GM21717 (cell line): ENCODE results near the gene SCNM1.
"Not testable (repeated sequence)": the region's sequence is repeated elsewhere in the genome, so short reads cannot be mapped to it uniquely, and the experiment has no call there.

ENCODE experiments used
- ATAC-seq: cut with Tn5 transposase; IDR thresholded peaks from one replicate; pipeline ENCODE4 v1.9.1; 2021; ENCODE audit warnings: mild to moderate bottlenecking, moderate library complexity; ENCODE audit not compliant: unreplicated experiment

The SCNM1 gene

DNA sequence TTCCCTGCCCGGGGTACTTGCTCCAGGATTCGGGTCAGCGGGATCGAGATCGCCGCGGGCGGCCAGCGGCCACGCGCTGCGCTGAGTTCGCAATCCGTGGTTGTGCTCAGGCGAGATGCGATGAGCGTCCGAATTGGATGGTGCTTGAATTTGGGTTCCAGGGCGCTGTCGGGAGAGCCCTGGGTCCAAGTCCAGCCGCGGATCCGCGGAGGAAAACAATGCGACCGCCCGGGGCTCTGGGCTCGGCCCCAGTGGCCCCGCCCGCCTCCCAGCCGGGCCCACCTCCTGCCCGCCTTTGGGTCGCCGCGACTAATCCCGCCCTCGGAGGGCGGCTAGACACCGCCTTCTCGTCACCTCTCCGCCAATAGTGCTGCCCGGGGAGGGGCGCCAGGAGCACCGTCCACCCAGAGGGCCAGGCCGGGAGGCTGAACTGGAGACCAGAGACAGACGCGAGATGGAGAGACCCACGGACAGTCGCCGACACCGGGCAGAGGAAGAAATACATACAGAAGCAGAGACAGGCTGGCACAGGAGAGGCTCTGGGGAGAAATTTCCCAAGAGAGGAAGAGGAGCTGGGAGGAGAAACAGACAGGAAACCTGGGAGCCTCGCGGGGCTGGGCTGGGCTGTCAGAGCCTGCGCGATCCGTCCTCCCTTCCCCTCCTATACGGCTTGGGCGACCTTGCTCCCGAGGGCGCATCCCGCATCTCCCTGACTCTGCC is 19.4 kb upstream of the SCNM1 start, which contains the start of gene SEMA6C:
Gene SEMA6C (minus strand): TSS at position 220 of the 720 bp plus-strand sequence. CDS start 4,010 bp downstream, outside the sequence.
- peak; percentile 94 for ATAC-seq

DNA sequence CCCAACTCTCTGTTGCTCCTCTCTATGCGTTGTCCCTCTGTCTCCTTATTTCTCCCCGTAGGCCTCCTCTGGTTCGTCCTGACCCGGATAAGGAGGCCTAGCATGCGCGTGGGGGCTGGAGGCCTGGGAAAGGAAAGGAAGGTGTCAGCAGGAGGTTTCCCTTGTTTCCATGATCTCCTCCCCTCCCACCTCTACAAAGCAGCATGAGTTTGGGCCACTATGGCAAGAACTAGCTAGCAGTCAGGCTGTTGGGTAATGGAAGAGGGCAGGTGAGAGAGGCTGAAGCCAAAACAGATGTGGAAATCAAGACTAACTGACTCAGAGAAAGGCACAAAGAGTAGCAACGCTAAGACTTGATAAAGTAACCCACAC is 18.8 kb upstream of the SCNM1 start:
- no peak for ATAC-seq

DNA sequence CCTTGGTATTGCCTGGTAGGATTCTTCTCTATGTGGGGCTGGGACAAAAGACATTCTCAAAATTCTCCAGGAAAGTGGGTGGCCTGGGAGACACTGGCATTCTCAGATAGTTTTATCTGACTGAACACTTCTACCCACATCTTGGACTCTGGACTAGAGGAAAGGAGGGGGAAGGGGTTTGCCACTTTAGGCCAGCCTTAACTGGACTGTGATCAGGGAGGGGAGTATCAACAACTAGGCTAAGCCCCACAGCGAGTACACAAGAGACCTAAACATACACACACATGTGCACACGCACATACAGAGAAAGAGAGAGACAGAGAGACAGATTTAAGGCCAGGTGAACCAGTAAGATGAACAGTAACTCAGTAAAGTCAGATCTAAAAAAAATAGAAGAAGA is 18.3 kb upstream of the SCNM1 start:
- no peak for ATAC-seq

DNA sequence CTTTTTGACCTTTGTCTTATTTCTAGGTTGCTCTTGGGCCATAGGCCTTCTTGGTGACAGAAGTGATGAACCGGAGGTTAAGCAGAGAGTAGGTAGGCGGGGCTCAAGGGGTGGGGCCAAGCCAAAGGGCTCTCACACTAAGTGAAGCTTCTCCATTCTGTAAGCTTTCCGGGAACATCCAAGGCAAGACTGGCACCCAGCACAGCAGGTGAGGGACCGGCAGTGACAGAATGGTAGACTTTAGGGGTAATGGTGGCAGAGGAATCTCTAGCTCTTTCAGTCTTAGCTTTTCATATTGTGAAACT is 9.5 kb upstream of the SCNM1 start, which contains the start of gene TNFAIP8L2:
Gene TNFAIP8L2 (plus strand): TSS at position 135 of the 305 bp plus-strand sequence. CDS start 2,049 bp downstream, outside the sequence.
- peak; percentile 62 for ATAC-seq

DNA sequence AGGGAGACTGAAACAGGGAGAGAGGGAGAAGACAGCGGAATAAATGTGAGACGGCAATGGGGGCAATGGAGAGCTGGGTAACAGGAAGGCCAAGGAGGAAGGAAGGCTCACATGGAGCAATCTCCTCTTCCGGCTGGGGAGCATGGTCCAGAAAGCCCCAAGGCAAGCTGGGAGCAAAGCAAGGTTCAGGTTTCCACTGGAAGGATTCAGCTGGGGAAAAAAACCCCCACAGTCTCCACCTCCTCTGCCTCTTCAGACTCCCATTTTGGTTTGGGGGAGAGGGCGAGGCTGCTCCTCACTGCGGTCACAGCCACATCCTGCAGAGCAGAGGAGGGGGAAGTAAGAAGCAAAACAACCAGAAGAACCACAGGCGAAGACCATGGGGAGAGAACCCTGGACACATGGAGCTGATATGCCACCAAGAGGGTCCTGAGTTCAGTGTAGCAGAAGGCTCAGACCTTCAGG is 8.8 kb upstream of the SCNM1 start:
- ATAC-seq, result no peak

DNA sequence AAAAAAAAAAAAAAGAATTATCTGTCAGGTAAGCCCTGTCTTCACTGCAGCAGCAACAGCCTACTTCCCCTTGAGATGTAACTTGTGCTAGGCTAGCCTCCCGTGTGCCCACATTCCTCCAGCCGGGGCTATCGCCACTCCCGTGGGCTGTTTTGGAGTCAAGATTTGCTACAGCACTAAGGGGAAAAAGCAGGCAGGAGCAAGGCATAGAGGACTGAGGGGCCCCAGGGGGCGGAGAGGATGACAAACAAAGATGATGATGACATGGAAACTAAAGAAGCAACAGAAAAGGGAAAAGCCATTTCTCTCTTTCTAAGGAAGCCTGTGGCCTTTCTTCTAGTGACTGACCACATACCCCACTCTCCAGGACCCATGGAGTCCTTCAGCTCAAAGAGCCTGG is 7.6 kb upstream of the SCNM1 start:
- ATAC-seq, result no peak

DNA sequence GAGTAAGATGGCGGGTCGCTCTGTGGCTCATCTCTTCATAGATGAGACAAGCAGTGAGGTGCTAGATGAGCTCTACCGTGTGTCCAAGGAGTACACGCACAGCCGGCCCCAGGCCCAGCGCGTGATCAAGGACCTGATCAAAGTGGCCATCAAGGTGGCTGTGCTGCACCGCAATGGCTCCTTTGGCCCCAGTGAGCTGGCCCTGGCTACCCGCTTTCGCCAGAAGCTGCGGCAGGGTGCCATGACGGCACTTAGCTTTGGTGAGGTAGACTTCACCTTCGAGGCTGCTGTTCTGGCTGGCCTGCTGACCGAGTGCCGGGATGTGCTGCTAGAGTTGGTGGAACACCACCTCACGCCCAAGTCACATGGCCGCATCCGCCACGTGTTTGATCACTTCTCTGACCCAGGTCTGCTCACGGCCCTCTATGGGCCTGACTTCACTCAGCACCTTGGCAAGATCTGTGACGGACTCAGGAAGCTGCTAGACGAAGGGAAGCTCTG is 7.1 kb upstream of the SCNM1 start:
- ATAC-seq, result no peak

DNA sequence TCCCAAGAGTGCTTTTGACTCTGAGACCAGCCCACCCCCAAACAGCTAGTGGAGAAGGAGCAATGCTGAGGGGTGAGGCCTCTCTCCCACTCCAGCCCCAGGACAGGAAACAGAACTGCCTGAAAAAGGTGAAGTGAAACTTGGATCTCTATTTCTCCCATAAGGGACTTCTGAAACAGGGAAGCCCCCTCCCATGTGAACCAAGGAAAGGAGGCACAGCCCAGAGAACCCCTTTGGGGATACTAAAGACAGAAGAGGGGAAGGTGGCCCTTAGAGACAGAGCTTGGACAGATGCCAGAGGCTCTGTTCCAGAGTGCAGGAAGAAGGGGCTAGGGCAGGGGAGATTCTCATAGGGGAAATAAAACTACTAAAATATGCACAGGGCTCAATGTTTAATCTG is 6.6 kb upstream of the SCNM1 start:
- ATAC-seq, result no peak

DNA sequence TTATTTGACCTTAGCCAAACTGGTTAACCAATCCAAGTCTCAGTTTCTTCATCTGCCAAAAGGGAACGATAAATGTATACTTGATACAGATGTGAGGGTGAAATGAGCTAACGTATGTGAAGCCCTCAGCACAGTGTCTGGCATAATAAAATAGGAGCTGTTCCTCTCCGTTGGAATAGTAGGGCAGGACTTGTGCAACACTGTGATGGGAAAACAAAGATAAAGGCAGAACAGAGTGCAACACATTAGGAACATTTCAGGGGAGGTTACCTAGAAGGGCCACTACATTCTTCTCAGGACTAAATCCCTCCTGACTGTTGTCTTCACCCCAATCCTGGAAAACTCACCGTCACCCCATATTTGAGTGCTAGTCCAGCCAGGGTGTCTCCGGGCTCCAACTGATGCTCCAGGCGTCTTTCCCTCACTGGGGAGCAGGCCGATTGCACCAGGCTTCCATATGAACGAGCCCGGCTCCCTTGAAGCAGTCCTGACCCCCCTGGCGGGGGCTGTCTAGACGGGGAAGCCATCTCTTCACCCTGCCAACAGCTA is 1.1 kb upstream of the SCNM1 start:
- no peak for ATAC-seq

DNA sequence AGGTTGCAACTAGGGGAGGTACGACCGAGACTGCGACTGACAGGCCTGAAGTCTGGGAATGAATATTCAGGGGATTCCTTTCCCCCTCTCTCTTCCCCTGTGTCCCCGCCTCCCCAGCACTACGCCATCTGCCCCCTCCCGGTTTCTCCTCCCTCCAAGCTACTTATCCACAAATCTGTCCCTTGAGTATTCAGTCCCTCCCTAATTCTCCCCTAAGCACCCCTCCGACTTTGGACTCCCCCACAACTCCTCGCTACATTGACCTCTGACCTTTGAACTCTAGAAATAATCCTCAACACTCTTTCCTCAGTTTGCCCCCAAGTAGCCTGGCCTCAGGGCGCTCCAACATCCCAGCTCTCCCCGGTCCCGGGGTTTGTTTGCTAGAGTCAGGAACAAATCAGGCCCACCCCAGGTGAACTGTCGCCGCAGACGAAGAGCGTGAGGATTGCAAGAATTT is 635 bp upstream of the SCNM1 start:
- no peak for ATAC-seq

DNA sequence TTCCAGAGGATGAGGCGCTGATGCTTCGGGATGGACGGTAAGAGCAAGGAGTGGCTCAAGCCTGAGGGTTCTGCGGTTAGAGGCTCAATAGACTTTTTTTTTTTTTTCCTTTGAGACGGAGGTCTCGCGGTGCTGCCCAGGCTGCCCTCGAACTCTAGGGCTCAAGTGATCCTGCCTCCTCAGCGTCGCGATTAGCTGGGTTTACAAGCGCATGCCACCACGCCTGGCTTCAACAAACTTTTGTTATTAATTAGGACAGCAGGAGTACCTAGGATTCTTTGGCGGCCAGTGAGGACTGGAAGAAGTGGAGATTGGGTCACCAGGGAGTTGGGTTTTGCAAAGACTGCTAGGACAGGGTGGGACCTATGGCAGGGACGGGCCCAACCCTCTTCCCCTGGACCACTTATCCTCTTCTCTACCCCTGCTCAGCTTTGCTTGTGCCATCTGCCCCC is 587 bp downstream of the SCNM1 start:
- peak; percentile 7 for ATAC-seq

DNA sequence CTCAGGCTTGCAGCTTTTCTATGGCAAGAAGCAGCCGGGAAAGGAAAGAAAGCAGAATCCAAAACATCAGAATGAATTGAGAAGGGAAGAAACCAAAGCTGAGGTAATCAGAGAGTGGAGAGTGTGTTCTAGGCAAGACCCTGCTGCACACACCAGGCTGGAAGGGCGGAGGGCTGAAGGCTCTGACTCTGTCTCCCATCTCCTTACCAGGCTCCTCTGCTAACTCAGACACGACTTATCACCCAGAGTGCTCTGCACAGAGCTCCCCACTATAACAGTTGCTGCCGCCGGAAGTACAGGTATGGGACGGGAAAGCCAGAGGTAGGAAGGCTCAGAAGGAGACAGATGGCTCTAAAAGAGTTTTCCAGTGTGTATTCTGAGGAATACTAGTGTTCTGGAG is 1.2 kb downstream of the SCNM1 start:
- ATAC-seq, result no peak

DNA sequence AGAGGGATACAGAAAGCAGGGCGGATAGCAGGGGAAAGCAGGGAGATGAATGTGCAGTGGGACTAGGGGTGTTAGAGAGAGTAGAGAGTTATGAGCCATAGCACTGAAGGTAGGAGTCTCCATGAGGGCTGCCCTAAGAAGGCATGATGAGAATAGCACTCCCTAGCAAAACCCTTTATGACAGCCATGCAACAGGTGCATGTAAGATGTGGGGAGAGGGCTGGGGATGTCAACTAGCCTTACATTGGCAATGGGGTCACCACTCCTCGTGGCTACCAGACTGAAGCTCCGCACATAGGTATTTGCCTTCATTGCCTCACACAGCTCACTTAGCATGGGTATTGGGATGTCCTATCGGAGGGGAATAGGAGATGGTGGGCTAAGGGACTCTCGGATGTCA is 5.2 kb downstream of the SCNM1 start:
- ATAC-seq, result no peak

DNA sequence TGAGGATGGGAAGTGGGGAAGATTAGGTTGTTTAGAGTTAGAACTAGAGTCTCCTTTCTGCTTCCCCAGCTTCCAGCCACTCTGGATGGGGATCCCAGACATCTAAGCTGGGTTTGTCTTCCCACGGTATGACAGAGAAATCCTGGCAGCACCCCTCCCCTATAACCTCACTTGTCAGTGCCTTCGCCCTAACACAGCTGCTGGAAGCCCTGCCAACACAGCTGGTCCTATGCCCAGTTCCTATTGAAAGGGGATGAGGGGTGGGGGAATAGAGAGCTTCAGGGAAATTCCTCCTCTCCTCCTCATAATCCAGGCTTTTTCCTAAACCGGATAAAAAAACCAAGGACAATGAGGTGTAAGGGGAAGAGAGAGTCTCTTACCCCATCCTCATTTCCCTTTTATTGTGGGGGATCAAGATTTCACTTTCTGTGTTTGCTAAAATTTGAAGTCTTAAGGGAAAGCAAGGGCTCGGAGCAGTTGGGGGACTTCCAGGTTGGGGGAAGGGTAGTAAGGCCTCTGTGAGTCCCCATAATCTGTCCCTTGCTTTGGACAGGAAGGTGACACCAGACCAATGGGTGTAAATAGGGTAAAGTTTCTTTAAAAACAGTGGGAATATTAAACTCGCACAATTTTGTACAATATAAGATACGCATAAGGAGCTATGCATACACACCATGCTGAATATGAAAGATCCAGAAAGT is 9.2 kb downstream of the SCNM1 start:
- no peak for ATAC-seq

DNA sequence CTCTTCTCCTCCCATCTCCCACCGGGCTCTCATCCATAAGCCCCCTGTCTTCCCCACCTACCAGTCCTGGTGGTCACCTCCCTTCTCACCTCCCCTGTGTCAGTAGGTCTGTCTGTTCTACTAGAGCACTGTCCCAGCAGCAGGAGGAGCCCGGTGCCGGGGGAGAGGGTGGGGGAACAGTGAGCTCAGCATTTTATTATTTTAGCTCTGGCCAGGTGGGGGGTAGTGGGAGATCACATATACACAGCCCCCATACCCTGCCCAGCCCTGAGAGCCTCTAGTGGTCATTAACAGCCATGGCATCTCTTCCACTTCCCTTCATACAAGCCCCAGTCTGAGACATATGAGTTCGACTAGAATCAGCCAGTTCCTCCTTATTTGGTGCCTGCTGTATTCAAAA is 9.9 kb downstream of the SCNM1 start, which contains the start of gene TMOD4:
Gene TMOD4 (minus strand): TSS at position 119 of the 400 bp plus-strand sequence. CDS start 1,106 bp downstream, outside the sequence.
- ATAC-seq, result no peak

DNA sequence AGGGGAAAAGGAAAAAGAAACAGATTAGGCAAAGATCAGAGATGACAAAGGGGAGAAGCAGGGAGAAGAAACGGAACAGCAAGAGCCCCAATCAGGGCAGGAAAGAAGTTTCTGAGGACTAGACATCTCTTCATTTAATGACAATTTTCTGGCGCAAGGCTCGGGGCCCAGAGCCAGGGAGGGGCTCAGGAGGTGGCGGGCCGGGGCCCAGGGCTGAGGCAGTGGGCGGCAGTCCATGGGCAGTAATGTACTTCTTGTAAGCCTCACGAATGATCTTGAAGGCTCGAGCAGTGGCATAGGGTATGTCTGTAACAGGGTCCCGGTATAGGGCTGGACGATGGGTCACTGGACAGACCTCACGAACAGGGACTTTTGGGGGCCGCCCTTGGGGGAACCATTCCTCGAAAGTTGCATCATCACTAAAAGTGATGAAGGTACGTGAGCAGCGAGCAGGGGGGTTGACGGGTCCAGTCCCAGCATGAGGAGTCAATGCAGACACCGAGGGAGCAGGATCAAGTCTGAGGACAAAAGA is 10.6 kb downstream of the SCNM1 start:
- ATAC-seq, result no peak

DNA sequence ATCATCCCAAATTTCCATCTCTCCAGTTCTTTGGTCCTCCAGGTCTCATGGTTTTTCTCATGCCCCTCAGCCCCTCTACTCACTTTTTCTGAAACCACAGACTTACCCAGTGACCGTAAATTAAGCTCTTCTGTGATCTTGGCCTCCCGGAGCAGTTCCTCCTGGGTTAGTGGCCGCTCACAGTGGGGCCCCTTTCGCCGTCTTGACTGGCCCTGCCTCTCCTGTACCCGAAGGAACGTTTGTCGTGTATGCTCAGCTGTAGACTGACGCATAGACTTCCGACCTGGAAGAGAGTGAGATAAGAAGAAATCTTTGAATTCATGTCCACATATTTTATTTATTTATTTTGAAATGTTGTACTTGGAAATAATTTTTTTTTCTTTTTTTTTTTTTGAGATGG is 18.3 kb downstream of the SCNM1 start:
- no peak for ATAC-seq

DNA sequence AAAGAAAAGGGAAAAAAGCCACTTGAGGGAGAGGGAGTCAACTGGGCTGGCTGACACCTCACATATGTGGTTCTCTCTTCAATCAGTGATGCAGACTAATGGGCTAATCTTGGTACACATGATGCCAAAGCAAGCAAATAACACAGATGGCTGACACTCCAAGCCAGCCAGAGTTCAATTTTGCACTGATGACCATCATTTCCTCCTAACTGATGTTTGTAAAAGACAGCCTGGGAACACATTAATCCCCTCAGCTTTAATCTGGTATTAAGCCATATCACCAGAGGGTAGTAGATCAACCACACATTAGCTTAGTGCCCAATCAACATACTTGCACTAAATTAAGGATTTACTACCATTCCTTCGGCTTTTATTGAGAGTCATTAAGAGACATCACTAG is 21.3 kb downstream of the SCNM1 start:
- ATAC-seq, result no peak

DNA sequence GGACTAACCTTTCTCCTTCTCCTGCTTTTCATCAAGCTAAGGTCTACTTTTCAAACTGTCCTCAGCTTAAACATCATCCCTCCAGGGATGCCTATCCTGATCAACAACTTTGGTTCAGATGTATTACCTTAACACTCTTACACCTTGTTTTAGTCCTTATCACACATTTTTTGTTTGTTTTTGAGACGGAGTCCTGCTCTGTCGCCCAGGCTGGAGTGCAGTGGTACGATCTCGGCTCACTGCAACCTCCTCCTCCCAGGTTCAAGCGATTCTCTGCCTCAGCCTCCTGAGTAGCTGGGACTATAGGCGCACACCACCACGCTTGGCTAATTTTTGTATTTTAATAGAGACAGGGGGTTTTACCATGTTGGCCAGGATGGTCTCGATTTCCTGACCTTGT is 22.7 kb downstream of the SCNM1 start:
- not testable (repeated sequence) for ATAC-seq

DNA sequence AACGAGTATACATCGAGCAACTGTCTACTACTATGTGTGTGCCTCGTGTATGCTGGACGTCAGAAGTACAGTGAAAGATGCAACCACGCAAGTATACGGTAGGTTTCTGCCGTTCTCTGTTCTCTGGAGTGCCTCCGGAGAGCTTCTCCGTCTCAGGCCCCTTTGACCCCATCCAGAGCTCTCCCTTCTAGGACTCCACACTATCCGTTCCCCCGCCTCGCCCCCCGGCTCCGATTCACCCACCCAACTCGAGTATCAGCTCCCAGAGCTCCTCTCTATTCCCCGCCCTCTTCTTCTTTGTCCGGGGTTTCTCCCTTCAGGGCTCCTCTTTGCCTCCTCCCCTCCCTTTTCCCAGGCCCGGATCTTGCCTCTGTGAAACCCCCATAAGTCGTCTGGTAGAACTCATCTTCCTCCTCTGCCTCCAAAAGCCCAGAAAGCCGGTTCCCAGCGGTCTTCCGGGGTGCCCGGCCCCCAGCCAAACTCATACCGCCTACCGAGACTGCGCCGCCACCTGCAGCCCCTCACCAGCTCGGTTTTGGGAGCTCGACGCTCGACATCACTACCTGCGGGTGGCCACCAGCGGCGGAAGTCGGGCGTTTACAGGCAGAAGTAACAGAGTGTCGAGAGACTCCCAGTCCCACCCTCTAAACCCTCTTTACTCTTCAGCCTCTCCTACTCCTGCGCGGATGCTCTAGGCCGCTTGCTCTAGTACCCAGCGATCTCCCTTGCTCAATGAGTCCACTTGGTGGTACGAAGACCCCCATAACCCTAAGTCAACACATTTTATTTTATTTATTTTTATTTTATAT is 23.9 kb downstream of the SCNM1 start, which contains the start of gene VPS72:
Gene VPS72 (minus strand): TSS at position 561 of the 809 bp plus-strand sequence. CDS start 76 bp downstream, at position 485.
- peak; percentile 76 for ATAC-seq
